Measurements from ENCODE around the gene DCC.
A peak's percentile ranks its signal among the peaks of the same experiment; 100 is the strongest.

DCC gene

GRCh38 chr18:52541056-52541455 is 201.1 kb downstream of the DCC start:
- TF ChIP-seq, protein P1, sequence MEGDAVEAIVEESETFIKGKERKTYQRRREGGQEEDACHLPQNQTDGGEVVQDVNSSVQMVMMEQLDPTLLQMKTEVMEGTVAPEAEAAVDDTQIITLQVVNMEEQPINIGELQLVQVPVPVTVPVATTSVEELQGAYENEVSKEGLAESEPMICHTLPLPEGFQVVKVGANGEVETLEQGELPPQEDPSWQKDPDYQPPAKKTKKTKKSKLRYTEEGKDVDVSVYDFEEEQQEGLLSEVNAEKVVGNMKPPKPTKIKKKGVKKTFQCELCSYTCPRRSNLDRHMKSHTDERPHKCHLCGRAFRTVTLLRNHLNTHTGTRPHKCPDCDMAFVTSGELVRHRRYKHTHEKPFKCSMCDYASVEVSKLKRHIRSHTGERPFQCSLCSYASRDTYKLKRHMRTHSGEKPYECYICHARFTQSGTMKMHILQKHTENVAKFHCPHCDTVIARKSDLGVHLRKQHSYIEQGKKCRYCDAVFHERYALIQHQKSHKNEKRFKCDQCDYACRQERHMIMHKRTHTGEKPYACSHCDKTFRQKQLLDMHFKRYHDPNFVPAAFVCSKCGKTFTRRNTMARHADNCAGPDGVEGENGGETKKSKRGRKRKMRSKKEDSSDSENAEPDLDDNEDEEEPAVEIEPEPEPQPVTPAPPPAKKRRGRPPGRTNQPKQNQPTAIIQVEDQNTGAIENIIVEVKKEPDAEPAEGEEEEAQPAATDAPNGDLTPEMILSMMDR (IDR thresholded peaks at IDR 0.05; ENCODE audit: control insufficient read depth, extremely low read depth, insufficient read depth), result no peak
- no peak for DNase-seq (ENCODE audit: low read depth)
- H3K4me3 ChIP-seq (ENCODE audit: low read depth, low read length), result no peak overlapping the region

- no peak overlapping the region for H3K4me3 ChIP-seq (ENCODE audit: low read depth, low read length)
- TF ChIP-seq, protein P1 (IDR thresholded peaks at IDR 0.05; ENCODE audit: control insufficient read depth, extremely low read depth, insufficient read depth), result no peak
- DNase-seq (ENCODE audit: low read depth), result no peak
Measured at GRCh38 chr18:52544086-52544485, 204.1 kb downstream of the DCC start.

- TF ChIP-seq, protein P1 (IDR thresholded peaks at IDR 0.05; ENCODE audit: control insufficient read depth, extremely low read depth, insufficient read depth), result no peak
- no peak overlapping the region for H3K4me3 ChIP-seq (ENCODE audit: low read depth, low read length)
- peak; percentile 13 for DNase-seq (ENCODE audit: low read depth)
Measured at GRCh38 chr18:52546686-52547346, 206.8 kb downstream of the DCC start.

GRCh38 chr18:52553441-52553840 is 213.4 kb downstream of the DCC start:
- TF ChIP-seq, protein P1 (IDR thresholded peaks at IDR 0.05; ENCODE audit: control insufficient read depth, extremely low read depth, insufficient read depth), result no peak
- no peak for DNase-seq (ENCODE audit: low read depth)
- H3K4me3 ChIP-seq (ENCODE audit: low read depth, low read length), result no peak overlapping the region

DNA sequence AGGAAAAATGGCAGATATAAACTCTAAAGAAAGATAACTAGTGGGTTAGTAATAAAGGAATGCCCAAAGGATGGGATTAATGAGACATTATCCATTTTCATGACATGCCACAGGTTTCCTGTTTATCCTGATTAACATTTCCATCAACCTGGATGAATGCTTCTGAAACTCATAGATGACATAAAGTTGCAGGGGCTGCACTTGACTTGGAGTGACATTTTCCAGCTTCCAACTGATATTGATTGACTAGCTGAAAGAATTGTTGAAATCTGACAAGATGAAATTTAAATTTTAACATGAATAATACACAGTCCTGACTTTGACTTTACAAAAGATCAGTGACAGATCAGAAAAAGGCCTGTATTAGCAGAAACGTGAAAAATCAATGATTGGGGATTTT is 214.2 kb downstream of the DCC start:
- H3K4me3 ChIP-seq (ENCODE audit: low read depth, low read length), result no peak overlapping the region
- TF ChIP-seq, protein P1 (IDR thresholded peaks at IDR 0.05; ENCODE audit: control insufficient read depth, extremely low read depth, insufficient read depth), result no peak

GRCh38 chr18:52567360-52567759 is 227.4 kb downstream of the DCC start:
- no peak for DNase-seq (ENCODE audit: low read depth)
- TF ChIP-seq, protein P1 (IDR thresholded peaks at IDR 0.05; ENCODE audit: control insufficient read depth, extremely low read depth, insufficient read depth), result no peak
- H3K4me3 ChIP-seq (ENCODE audit: low read depth, low read length), result no peak overlapping the region

More for the DNA sequence above, 214.2 kb downstream of the DCC start:
- no peak for DNase-seq (ENCODE audit: low read depth)

- H3K4me3 ChIP-seq (ENCODE audit: low read depth, low read length), result no peak overlapping the region
- DNase-seq (ENCODE audit: low read depth), result no peak
- TF ChIP-seq, protein P1 (IDR thresholded peaks at IDR 0.05; ENCODE audit: control insufficient read depth, extremely low read depth, insufficient read depth), result no peak
Measured at GRCh38 chr18:52569492-52569891, 229.5 kb downstream of the DCC start.
